ENCODE results near the gene MAEA.
A peak's percentile ranks its signal among the peaks of the same experiment; 100 is the strongest.

Gene MAEA

DNA sequence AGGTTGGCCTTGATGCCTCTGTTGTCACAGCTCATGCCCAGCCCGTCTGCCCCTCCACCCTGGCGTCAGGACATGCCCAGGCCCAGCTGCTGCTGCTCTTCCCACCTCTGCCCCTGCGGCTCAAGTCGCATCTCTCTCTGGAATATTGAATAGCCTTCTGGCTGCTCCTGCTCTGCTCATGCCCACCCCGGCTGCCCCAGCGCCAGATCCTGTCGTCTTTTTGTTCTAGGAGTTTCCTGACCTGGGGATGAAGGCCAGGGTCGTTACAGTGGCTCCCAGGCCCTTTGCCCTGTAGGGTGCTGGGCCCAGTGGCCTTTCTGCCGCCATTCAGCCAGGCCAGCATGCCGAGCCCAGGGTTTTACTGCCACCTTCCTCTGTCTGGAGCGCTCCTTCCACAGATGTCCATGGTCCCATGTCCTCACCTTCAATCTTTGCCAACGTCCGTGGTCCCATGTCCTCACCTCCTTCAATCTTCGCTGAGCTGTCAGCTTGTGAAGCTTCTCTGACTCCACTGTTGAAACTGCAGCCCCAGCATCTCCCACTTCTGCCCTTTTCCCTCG lies 9.7 kb downstream of the MAEA start:
- no peak for DNase-seq

GRCh38 chr4:1300466-1301455 lies 11.1 kb downstream of the MAEA start:
- DNase-seq = peak in 19 of 51 donors; percentile 5 to 79 (median 18)

DNA sequence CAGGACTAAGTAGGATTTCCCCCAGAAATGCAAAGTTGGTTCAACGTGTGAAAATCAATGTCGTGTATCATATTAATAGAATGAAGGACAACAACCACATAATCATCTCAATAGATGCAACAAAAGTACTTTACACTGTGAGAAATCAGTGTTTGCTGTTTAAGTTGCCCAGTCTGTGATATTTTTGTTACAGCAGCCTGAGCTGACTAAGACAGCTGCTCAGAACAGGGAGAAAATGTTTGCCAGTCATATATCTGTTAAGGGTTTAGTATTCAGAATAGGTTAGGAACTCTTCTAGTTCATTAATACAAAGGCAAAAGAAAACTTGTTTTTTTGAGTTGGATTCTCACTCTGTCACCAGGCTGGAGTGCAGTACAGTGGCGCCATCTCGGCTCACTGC lies 12.5 kb downstream of the MAEA start:
- DNase-seq = no peak

DNA sequence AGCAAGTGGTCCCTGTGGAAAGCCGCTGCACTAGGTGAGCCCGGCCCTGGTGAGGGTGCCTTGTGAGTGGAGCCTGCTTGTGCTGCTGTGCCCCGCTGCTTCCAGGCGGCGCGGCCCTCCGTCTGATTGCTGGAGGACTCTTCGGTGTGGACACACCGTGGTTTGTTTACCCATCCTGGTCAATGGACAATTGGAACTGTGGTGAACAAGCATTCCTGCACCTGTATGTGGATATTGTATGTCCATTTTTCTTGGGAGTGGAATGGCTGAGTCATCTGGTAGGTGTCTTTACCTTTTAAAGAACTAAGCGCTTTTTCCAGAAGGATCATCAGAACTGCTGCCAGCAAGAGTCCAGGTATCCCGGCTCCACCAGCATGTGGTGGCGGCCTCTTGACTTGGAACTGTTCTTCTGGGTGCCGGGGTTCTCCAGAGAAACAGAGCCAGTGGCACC lies 15.6 kb downstream of the MAEA start:
- no peak for DNase-seq

GRCh38 chr4:1305781-1306455 lies 16.2 kb downstream of the MAEA start:
- DNase-seq = no peak

- no peak for DNase-seq
Measured at GRCh38 chr4:1307951-1308735, 18.5 kb downstream of the MAEA start.

- peak; percentile 16 to 93 (median 80) for DNase-seq
Measured at GRCh38 chr4:1309261-1310010, 19.7 kb downstream of the MAEA start.

DNA sequence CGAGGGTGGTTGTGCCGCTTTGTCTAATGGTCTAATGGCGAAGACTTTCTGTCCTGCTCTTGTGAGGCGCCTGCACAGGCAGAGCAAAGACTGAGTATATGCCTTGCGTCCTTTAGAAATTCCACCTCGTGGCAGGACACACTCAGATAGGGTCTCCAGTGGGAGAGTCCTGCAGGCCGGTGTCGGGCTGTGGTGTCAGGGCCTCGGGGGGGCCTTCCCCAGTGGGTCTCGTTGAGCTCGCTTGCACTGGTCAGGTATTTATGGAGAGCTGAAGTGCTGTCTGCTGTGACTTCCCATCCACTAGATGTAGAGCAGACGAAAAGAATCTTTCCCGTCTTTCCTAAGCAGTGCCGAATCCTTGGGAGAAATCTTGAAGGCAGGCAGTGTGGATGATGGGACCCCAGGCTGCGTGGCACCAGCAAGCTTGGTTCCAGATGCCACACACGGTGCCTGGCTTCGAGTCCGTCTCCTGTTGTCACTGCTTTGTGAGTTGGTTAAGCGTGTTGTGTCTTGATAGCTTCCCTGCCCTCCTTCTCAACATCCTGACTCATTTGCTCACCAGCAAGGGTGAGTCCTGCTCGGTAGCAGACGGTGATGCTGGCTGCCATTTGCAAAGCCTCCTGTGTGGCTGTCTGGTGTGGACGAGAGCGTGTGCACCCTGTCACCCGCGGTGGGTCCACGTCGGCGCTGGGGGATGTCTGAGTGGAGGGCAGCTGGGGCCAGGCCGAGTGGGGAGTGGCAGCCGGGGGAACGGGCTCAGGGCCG lies 20.5 kb downstream of the MAEA start:
- DNase-seq = no peak

DNA sequence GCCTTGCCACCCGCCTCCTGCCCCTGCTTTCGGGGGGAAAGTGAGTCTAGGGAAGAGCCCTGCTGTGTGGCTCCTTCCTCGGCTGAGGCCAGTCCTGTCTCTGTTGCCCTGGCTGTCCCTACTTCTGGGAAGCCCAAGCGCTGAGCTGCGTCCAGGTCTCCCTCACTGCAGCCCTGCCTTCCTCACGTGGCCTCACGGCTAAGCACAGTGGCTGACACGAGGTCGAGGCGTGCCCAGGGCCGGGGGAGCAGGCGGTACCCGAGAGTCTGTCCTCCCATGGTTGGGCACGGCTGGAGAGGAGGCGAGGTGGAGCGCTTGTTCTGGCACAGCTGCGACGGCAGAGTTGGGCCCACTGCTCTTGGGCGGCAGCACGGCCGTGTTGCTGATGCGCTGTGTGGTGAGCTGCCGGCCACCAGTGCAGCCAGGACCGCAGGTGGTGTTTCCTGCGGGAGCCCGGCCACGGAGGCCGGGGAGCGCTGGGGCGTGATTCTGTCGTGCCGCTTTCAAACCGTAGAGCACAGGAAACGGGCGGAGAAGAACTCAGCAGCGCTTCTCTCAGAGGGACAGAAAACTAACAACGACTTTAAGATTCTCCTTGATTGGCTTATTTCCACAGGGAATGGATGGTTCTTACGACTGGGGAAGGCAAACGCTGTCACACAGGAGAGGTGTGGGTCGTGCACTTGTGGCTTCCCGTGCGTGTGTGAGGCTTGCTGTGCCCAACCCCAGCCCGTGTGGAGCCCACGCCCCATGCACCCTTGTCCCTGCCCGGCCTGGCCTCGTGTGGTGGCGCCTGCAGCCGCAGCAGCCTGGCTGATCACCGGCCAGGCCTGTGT lies 21.3 kb downstream of the MAEA start:
- no peak for DNase-seq

- DNase-seq = no peak
Measured at GRCh38 chr4:1312821-1313640, 23.3 kb downstream of the MAEA start.

- DNase-seq = no peak
Measured at GRCh38 chr4:1315306-1315705, 25.6 kb downstream of the MAEA start.

DNA sequence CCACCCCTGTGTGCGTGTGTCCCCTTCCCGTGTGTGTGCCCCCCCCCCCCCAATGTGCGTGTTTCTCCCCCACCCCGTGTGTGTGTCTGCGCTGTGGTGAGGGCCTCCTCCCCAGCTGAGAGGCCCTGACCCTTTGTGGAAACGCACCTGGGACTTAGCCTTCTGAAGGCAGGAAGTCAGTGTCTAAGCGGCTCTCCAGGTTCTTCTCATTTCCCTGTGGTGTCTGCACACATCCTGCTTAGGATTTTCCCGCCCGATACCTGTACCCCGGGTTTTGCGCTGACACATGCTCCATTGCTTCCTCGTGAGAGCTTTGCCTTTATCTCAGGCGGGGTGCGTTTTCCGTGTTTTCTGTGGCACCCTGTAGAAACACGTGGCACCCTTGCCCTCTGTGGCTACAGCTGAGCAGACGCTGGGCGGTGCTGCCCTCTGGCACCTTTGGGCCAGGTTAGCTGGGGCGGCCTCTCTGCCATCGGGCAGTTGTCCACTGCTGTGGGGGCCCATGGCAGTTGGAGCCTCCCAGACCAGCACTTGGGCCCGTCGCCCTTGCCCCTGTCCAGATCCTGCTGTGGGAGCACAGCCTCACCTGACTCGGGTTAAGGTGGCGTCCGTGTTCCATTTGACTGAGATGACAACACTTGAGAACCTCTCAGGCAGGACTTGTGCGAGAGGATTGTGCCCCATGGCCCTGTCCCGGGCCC lies 26.3 kb downstream of the MAEA start:
- DNase-seq = no peak

- no peak for DNase-seq
Measured at GRCh38 chr4:1316537-1317168, 27.0 kb downstream of the MAEA start.

GRCh38 chr4:1317177-1318045 lies 27.7 kb downstream of the MAEA start:
- DNase-seq = no peak

- no peak for DNase-seq
Measured at GRCh38 chr4:1318046-1318375, 28.3 kb downstream of the MAEA start.
